H9 (cell line): ENCODE results near the gene SCO2. TPM values are rescaled to one million over a fixed set of nuclear protein-coding genes. Genes with fewer than 3 reads are reported as not detected.

Experiments used
- DNase-seq: peaks from one replicate; pipeline ENCODE4 v3.0.0-alpha.2; 2017
- H2AFZ ChIP-seq: one replicate; pipeline ENCODE4 v1.6.1; 2013; ENCODE audit warnings: mild to moderate bottlenecking, low read length, control low read depth, moderate library complexity
- H2AK5ac ChIP-seq: 2 replicates; pipeline ENCODE4 v1.6.1; 2013; ENCODE audit warnings: low read length, control low read depth, mixed read lengths; ENCODE audit not compliant: insufficient read length
- H2BK120ac ChIP-seq: one replicate; pipeline ENCODE4 v1.6.1; 2013; ENCODE audit warnings: low read depth, mild to moderate bottlenecking, low read length, control low read depth, inconsistent platforms; ENCODE audit not compliant: poor library complexity, severe bottlenecking
- H2BK12ac ChIP-seq: 2 replicates; pipeline ENCODE4 v1.6.1; 2013; ENCODE audit warnings: low read length, control low read depth, mixed read lengths, low read depth; ENCODE audit not compliant: insufficient read length
- H2BK15ac ChIP-seq: 2 replicates; pipeline ENCODE4 v1.6.1; 2013; ENCODE audit warnings: low read depth, low read length, control low read depth
- H2BK20ac ChIP-seq: one replicate; pipeline ENCODE4 v1.6.1; 2013; ENCODE audit warnings: low read depth, mild to moderate bottlenecking, low read length, control low read depth, inconsistent platforms; ENCODE audit not compliant: poor library complexity, severe bottlenecking
- H2BK5ac ChIP-seq: 2 replicates; pipeline ENCODE4 v1.6.1; 2013; ENCODE audit warnings: low read length, control low read depth, mixed read lengths; ENCODE audit not compliant: insufficient read length
- H3K14ac ChIP-seq: 2 replicates; pipeline ENCODE4 v1.6.1; 2013; ENCODE audit warnings: low read length, control low read depth; ENCODE audit not compliant: insufficient read depth
- H3K18ac ChIP-seq: 2 replicates; pipeline ENCODE4 v1.6.1; 2013; ENCODE audit warnings: low read depth, mild to moderate bottlenecking, mixed read lengths, low read length, control low read depth; ENCODE audit not compliant: insufficient read length
- H3K23ac ChIP-seq: 2 replicates; pipeline ENCODE4 v1.6.1; 2013; ENCODE audit warnings: low read length, control low read depth, mixed read lengths, low read depth; ENCODE audit not compliant: insufficient read length
- H3K23me2 ChIP-seq: 2 replicates; pipeline ENCODE4 v1.6.1; 2013; ENCODE audit warnings: low read depth, mild to moderate bottlenecking, mixed read lengths, low read length, control low read depth; ENCODE audit not compliant: insufficient read length, poor library complexity, severe bottlenecking
- H3K27ac ChIP-seq: 2 replicates; pipeline ENCODE4 v1.5.1; 2013; ENCODE audit warnings: low read length, control low read depth, mixed read lengths, low read depth; ENCODE audit not compliant: insufficient read length
- H3K27me3 ChIP-seq: 2 replicates; pipeline ENCODE4 v1.6.1; 2013; ENCODE audit warnings: low read length, control low read depth, inconsistent platforms; ENCODE audit not compliant: insufficient read depth
- H3K4ac ChIP-seq: 2 replicates; pipeline ENCODE4 v1.6.1; 2013; ENCODE audit warnings: low read depth, mild to moderate bottlenecking, control low read depth, inconsistent platforms, low read length, moderate library complexity
- H3K4me1 ChIP-seq: 2 replicates; pipeline ENCODE4 v1.6.1; 2013; ENCODE audit warnings: low read length, control low read depth, inconsistent platforms; ENCODE audit not compliant: insufficient read depth
- H3K4me2 ChIP-seq: 2 replicates; pipeline ENCODE4 v1.6.1; 2013; ENCODE audit warnings: low read length, control low read depth, mixed read lengths; ENCODE audit not compliant: insufficient read length, insufficient read depth
- H3K56ac ChIP-seq: 2 replicates; pipeline ENCODE4 v1.6.1; 2013; ENCODE audit warnings: low read depth, mild to moderate bottlenecking, mixed read lengths, low read length, control low read depth; ENCODE audit not compliant: insufficient read length
- H3K79me1 ChIP-seq: 2 replicates; pipeline ENCODE4 v1.6.1; 2013; ENCODE audit warnings: low read depth, mild to moderate bottlenecking, moderate library complexity, low read length, control low read depth, inconsistent platforms; ENCODE audit not compliant: insufficient read depth, poor library complexity, severe bottlenecking
- H3K79me2 ChIP-seq: 2 replicates; pipeline ENCODE4 v1.6.1; 2013; ENCODE audit warnings: low read length, control low read depth, inconsistent platforms; ENCODE audit not compliant: insufficient read depth
- H3K9ac ChIP-seq: 2 replicates; pipeline ENCODE4 v1.6.1; 2013; ENCODE audit warnings: low read length, control low read depth, mixed read lengths; ENCODE audit not compliant: insufficient read length; ENCODE audit errors: extremely low read depth
- H3K9me3 ChIP-seq: one replicate; pipeline ENCODE4 v1.6.1; 2013; ENCODE audit warnings: low read depth, low read length, inconsistent platforms; ENCODE audit not compliant: control insufficient read depth
- H3T11ph ChIP-seq: one replicate; pipeline ENCODE4 v1.6.1; 2013; ENCODE audit warnings: mild to moderate bottlenecking, low read length, control low read depth, inconsistent platforms
- H4K20me1 ChIP-seq: one replicate; pipeline ENCODE4 v1.6.1; 2013; ENCODE audit not compliant: control insufficient read depth, insufficient read length, insufficient read depth
- H4K5ac ChIP-seq: 2 replicates; pipeline ENCODE4 v1.6.1; 2013; ENCODE audit warnings: low read depth, mild to moderate bottlenecking, mixed read lengths, low read length, control low read depth; ENCODE audit not compliant: insufficient read length
- H4K8ac ChIP-seq: replicated peaks from 2 replicates; pipeline ENCODE4 v1.6.1; 2013; ENCODE audit warnings: low read length, control low read depth, mixed read lengths, low read depth; ENCODE audit not compliant: insufficient read length
- H4K91ac ChIP-seq: 2 replicates; pipeline ENCODE4 v1.6.1; 2013; ENCODE audit warnings: low read depth, mild to moderate bottlenecking, moderate library complexity, mixed read lengths, low read length, control low read depth; ENCODE audit not compliant: insufficient read length
- H3K27ac Mint-ChIP-seq, 3 experiments: 2 replicates in 2 of 3; 3 replicates in 1 of 3; pipeline ENCODE4 v1.8.0; 2020 to 2021; ENCODE audit warnings: mixed read lengths in 3 of 3, mild to moderate bottlenecking in 1 of 3, moderate library complexity in 1 of 3
- H3K27me3 Mint-ChIP-seq: 2 replicates; pipeline ENCODE4 v1.8.0; 2021; ENCODE audit warnings: low read depth, mild to moderate bottlenecking, moderate library complexity, mixed read lengths
- H3K36me3 Mint-ChIP-seq, 3 experiments: 2 replicates in 2 of 3; 3 replicates in 1 of 3; pipeline ENCODE4 v1.8.0; 2020 to 2021; ENCODE audit warnings: low read depth in 3 of 3, mixed read lengths in 3 of 3; ENCODE audit not compliant: insufficient read depth in 1 of 3
- H3K4me1 Mint-ChIP-seq, 2 experiments: 2 replicates each; pipeline ENCODE4 v1.8.0; 2020; ENCODE audit warnings: mixed read lengths in 2 of 2
- H3K4me3 Mint-ChIP-seq, 2 experiments: 2 replicates in 1 of 2; 3 replicates in 1 of 2; pipeline ENCODE4 v1.8.0; 2020 to 2021; ENCODE audit warnings: mild to moderate bottlenecking in 2 of 2, mixed read lengths in 2 of 2, moderate library complexity in 1 of 2
- H3K9me3 Mint-ChIP-seq, 2 experiments: 2 replicates in 1 of 2; 3 replicates in 1 of 2; pipeline ENCODE4 v1.8.0; 2020; ENCODE audit warnings: mild to moderate bottlenecking in 2 of 2, mixed read lengths in 2 of 2, moderate library complexity in 1 of 2
- WGBS: extraction: QIAGEN DNeasy Blood & Tissue Kit; methylation state at CpG from one replicate; pipeline ENCODE4 v1.1.7; 2013; ENCODE audit warnings: missing lambda C conversion rate, low lambda C conversion rate, mixed read lengths; ENCODE audit not compliant: insufficient read length; ENCODE audit errors: extremely low coverage; 5-methylcytosine and 5-hydroxymethylcytosine counted together
- total RNA-seq: library from RNA; stranded (reverse); gene quantifications from 2 replicates; pipeline ENCODE4 v1.2.1, GENCODE V29; 2021
- TF ChIP-seq, protein P1 (sequence below): fragments of 200-600 bp; sonication (generic); conservative IDR thresholded peaks from 3 replicates; pipeline ENCODE4 v1.8.0; 2021; ENCODE audit warnings: antibody characterized with exemption, mild to moderate bottlenecking

Gene SCO2
- total RNA-seq, 1 experiment from 2014 or later, result 3.3 TPM

DNA sequence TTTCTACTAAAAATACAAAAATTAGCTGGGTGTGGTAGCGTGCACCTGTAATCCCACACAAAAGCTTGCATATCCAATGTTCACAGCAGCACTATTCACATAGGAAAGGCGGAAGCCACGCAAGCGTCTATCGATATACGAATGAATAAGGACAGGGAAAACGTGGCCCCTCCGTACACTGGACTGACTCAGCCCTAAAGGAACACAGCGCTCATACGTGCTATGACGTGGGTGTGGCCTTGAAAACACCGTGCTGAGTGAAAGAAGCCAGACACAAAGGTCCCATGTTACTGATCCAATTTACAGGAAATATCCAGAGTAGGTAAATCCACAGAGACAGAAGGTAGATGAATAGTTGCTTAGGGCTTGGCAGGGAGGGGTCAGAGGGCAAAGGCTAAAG is 24.9 kb downstream of the SCO2 start:
- Histone ChIP-seq H3K14ac (no peak overlapping the region), H3K4me2 (no peak overlapping the region), H3K23me2 (no peaks in the 10 kb centered on the region), H3K4ac (no peak overlapping the region), H4K20me1 (no peaks in the 10 kb centered on the region), H3K4me1 (no peaks in the 10 kb centered on the region), H4K5ac (no peak overlapping the region), H2AFZ (no peak overlapping the region), H3K9me3 (no peaks in the 10 kb centered on the region), H3K9ac (no peak overlapping the region), H3K79me1 (no peaks in the 10 kb centered on the region), H4K8ac (no peak overlapping the region), H2BK120ac (no peak overlapping the region), H2BK12ac (no peak overlapping the region), H3T11ph (no peak overlapping the region), H4K91ac (no peak overlapping the region), H2BK15ac (no peak overlapping the region), H3K18ac (no peak overlapping the region), H2AK5ac (no peak overlapping the region), H3K23ac (no peak overlapping the region), H3K79me2 (no peaks in the 10 kb centered on the region), H2BK20ac (no peak overlapping the region), H3K27me3 (no peaks in the 10 kb centered on the region), H3K56ac (no peak overlapping the region), H2BK5ac (no peak overlapping the region), H3K27ac (no peak overlapping the region)
- H3K36me3 Mint-ChIP-seq, result peaks cover 0 to 3% (median 0%) of the 10 kb centered on the region in 3 experiments; a peak in 2 of 7 replicates
- H3K9me3 Mint-ChIP-seq, result no peaks in the 10 kb centered on the region; a peak in 1 of 5 replicates
- no CpG with 5 or more reads among the region's 12 CpGs for WGBS
- no peak overlapping the region for H3K4me3 Mint-ChIP-seq
- peaks cover 10% of the 10 kb centered on the region for H3K27me3 Mint-ChIP-seq
- H3K27ac Mint-ChIP-seq, result no peak overlapping the region; a peak in 1 of 7 replicates
- DNase-seq, result no peak
- peaks cover 5 to 6% of the 10 kb centered on the region in 2 experiments for H3K4me1 Mint-ChIP-seq
- TF ChIP-seq, protein P1, sequence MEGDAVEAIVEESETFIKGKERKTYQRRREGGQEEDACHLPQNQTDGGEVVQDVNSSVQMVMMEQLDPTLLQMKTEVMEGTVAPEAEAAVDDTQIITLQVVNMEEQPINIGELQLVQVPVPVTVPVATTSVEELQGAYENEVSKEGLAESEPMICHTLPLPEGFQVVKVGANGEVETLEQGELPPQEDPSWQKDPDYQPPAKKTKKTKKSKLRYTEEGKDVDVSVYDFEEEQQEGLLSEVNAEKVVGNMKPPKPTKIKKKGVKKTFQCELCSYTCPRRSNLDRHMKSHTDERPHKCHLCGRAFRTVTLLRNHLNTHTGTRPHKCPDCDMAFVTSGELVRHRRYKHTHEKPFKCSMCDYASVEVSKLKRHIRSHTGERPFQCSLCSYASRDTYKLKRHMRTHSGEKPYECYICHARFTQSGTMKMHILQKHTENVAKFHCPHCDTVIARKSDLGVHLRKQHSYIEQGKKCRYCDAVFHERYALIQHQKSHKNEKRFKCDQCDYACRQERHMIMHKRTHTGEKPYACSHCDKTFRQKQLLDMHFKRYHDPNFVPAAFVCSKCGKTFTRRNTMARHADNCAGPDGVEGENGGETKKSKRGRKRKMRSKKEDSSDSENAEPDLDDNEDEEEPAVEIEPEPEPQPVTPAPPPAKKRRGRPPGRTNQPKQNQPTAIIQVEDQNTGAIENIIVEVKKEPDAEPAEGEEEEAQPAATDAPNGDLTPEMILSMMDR, result no peak
